Endothelial cell (in vitro differentiated cells): ENCODE results near the gene GATA3. TPM values are rescaled to one million over a fixed set of nuclear protein-coding genes. Genes with fewer than 3 reads are reported as not detected.

Experiments used
- DNase-seq: peaks from one replicate; pipeline ENCODE4 v3.0.0; 2021; ENCODE audit warnings: low spot score
- H3K27ac Mint-ChIP-seq: one replicate; pipeline ENCODE4 v1.8.0; 2021; ENCODE audit warnings: mixed read lengths, inconsistent platforms; ENCODE audit not compliant: unreplicated experiment
- H3K27me3 Mint-ChIP-seq: one replicate; pipeline ENCODE4 v1.8.0; 2021; ENCODE audit warnings: mild to moderate bottlenecking, moderate library complexity, mixed read lengths, inconsistent platforms; ENCODE audit not compliant: unreplicated experiment
- H3K36me3 Mint-ChIP-seq: one replicate; pipeline ENCODE4 v1.8.0; 2021; ENCODE audit warnings: mild to moderate bottlenecking, low read depth, mixed read lengths, inconsistent platforms; ENCODE audit not compliant: unreplicated experiment
- H3K4me1 Mint-ChIP-seq: one replicate; pipeline ENCODE4 v1.8.0; 2021; ENCODE audit warnings: mild to moderate bottlenecking, mixed read lengths, inconsistent platforms; ENCODE audit not compliant: unreplicated experiment
- H3K4me3 Mint-ChIP-seq: one replicate; pipeline ENCODE4 v1.8.0; 2021; ENCODE audit warnings: mild to moderate bottlenecking, mixed read lengths, inconsistent platforms; ENCODE audit not compliant: unreplicated experiment
- H3K9me3 Mint-ChIP-seq: one replicate; pipeline ENCODE4 v1.8.0; 2021; ENCODE audit warnings: mixed read lengths, inconsistent platforms; ENCODE audit not compliant: unreplicated experiment
- total RNA-seq: library from RNA; stranded (reverse); fragmentation: NEBNext Ultra II Directional; extraction: Animal tissue kit (Norgen Biotek cat#: 25700); gene quantifications from one replicate; pipeline ENCODE4 v1.2.1, GENCODE V29; 2021; ENCODE audit not compliant: unreplicated experiment
- TF ChIP-seq, protein P1 (sequence below): fragments of 200-600 bp; sonication (generic); IDR thresholded peaks from one replicate; pipeline ENCODE4 v1.5.0; 2021; ENCODE audit warnings: antibody characterized with exemption; ENCODE audit not compliant: unreplicated experiment

GATA3 gene
- total RNA-seq, 1 donor from 2014 or later, result 70.9 TPM

DNA sequence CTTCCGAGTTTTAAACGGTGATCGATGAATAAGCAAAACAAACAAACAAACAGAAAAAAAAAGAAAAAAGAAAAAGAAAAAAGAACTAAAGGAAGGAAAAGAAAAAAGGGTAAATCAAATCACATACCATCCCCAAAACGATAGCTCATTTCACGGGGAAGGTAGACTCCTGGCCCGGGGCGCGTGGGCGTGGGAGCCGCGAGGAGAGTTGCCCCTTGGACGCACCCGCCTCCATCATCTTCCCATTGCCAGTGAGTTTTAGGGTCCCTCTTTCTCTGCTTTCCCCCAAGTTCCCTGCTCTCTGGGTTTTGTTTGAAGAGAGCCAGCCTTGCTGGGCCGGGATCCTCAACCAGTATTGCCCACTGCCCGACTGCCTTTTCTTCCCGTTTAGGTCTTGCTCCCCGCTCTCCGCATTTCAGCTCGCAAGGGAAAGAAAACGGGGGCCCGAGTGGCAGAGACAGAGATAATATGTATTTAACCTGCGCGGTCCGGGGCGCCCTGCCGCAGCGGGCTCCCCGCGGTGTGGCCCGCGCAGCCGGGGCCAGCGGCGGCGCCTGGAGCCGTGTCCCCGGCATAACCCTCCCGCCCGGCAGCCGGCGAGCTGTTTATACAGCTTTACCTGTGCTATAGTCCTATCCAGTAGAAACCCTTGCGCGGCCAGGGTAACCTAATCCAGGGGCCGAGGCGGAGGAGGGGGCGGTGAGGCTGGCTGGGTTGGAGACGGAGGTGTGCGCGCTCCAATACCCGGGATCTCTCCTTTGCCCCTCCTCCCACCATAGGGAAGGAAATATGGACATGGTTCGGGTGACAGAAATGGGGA, 5.2 kb upstream of the GATA3 start:
- no peaks in the 10 kb centered on the region for H3K9me3 Mint-ChIP-seq
- no peak overlapping the region for H3K27ac Mint-ChIP-seq
- H3K36me3 Mint-ChIP-seq, result no peaks in the 10 kb centered on the region
- DNase-seq, result no peak
- H3K4me1 Mint-ChIP-seq, result peaks cover 58% of the 10 kb centered on the region
- TF ChIP-seq, protein P1, sequence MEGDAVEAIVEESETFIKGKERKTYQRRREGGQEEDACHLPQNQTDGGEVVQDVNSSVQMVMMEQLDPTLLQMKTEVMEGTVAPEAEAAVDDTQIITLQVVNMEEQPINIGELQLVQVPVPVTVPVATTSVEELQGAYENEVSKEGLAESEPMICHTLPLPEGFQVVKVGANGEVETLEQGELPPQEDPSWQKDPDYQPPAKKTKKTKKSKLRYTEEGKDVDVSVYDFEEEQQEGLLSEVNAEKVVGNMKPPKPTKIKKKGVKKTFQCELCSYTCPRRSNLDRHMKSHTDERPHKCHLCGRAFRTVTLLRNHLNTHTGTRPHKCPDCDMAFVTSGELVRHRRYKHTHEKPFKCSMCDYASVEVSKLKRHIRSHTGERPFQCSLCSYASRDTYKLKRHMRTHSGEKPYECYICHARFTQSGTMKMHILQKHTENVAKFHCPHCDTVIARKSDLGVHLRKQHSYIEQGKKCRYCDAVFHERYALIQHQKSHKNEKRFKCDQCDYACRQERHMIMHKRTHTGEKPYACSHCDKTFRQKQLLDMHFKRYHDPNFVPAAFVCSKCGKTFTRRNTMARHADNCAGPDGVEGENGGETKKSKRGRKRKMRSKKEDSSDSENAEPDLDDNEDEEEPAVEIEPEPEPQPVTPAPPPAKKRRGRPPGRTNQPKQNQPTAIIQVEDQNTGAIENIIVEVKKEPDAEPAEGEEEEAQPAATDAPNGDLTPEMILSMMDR, result no peak
- H3K27me3 Mint-ChIP-seq, result peaks cover 43% of the 10 kb centered on the region
- peak overlapping the region; percentile 85 for H3K4me3 Mint-ChIP-seq

DNA sequence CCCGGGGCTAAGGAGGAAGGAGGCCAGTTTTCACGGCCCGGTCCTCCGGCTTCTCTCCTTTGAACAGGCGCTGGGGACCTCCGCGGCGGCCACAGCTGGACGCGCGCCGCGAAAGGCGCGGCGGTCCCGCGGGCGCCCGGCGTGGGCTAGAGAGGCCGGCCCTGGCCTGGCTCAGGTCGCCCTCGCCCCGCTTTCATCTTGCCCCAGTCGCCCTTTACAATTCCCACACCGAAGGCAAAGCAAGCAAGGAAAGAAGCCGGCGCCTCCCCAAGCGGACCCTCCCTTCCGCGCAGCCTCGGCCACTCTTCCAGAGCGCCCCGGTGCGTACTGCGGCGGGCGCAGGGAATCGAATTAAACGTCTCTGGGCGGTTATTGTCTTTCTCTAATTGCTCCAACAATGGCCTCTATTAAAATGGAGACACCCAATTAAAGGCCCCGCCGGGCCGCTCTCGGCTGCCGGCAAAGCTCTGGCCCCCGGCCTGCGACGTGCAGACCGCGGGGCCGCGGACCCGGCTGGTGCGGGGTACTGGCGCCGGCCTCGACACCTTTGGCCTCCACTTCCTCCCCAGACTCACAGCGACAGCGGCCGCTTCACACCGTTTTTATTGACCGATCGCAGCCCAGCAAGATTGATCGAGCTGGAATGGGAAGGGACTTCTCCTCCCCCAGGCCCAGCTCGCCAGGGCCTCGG, 4.5 kb upstream of the GATA3 start:
- no peak overlapping the region for H3K27ac Mint-ChIP-seq
- no peaks in the 10 kb centered on the region for H3K9me3 Mint-ChIP-seq
- H3K4me1 Mint-ChIP-seq, result peaks cover 52% of the 10 kb centered on the region
- no peaks in the 10 kb centered on the region for H3K36me3 Mint-ChIP-seq
- DNase-seq, result no peak
- H3K27me3 Mint-ChIP-seq, result peaks cover 39% of the 10 kb centered on the region
- peak overlapping the region; percentile 85 for H3K4me3 Mint-ChIP-seq
- TF ChIP-seq, protein P1, result no peak

DNA sequence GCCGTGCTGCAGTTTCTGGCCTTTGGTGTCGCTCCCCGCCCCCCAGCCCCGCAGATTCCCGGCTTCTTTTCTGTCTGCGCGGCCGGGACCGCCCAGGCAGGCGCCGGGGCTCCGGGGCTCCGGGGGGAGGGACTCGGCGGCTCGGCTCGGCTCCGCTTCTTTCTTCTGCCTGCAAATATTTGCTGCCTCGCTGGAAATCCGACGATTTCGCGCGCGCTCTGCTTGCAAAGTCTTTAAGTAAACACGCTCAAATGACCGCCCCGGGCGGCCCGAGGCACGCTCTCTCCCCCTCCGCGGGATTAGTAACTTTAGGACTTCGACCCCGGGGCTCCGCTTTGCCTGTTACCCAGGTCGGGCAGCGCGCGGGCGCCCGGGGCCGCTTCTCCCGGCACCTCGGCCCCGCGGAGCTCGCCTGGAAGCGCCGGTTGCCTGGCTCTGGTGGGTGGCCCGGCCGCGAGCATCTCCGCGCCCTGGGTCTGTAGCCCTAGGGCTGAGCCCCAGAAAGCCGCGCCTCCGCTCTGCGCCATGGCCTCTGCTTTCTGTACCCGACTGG, 3.9 kb upstream of the GATA3 start:
- peaks cover 46% of the 10 kb centered on the region for H3K4me1 Mint-ChIP-seq
- no peak overlapping the region for H3K27ac Mint-ChIP-seq
- TF ChIP-seq, protein P1, result no peak
- H3K36me3 Mint-ChIP-seq, result no peaks in the 10 kb centered on the region
- no peaks in the 10 kb centered on the region for H3K9me3 Mint-ChIP-seq
- no peak for DNase-seq
- H3K27me3 Mint-ChIP-seq, result peaks cover 41% of the 10 kb centered on the region
- H3K4me3 Mint-ChIP-seq, result peak overlapping the region; percentile 85

DNA sequence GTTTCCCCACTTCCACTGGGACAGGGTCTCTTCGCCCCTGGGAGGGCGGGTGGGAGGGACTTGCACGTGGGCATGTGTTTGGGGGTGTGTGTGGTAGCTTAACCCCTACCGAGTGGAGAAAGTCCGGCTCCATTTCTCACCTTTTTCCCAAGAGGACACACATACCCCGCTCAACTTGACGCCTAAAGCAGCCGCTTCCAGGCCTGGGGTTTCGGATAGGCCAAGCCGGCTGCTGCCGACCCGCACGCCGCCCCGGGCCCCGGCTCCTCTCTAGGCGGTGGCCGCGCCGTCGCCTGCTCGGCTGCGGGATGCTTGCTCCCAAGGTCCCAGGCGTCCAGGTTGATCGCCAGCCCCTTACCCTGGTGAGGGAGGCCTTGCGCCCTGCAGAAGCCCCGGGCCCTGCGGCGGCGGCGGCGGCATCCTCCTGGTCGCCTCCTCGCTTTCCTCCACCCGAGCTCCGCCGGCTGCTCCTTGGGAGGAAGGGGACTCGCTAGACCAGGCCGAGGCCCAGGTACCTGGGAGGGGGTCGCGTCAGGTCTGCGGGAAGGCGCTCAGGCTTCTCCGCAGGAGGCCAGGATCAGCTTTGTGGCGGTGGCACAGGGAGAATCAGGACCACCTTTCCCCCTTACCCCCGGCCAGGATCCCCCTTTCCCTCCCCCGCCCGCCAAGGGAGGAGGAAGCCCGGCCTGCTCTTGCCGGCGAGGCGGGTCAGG, 3.2 kb upstream of the GATA3 start:
- peaks cover 40% of the 10 kb centered on the region for H3K4me1 Mint-ChIP-seq
- H3K27me3 Mint-ChIP-seq, result peaks cover 36% of the 10 kb centered on the region
- no peak overlapping the region for H3K27ac Mint-ChIP-seq
- no peaks in the 10 kb centered on the region for H3K9me3 Mint-ChIP-seq
- no peak overlapping the region for H3K4me3 Mint-ChIP-seq
- H3K36me3 Mint-ChIP-seq, result peaks cover under 1% of the 10 kb centered on the region
- no peak for DNase-seq
- TF ChIP-seq, protein P1, result no peak
